Karpas-422 (cell line): Measurements from ENCODE around the gene PEX11B. TPM values are rescaled to one million over a fixed set of nuclear protein-coding genes. Genes with fewer than 3 reads are reported as not detected.
A peak's percentile ranks its signal among the peaks of the same experiment; 100 is the strongest.

ENCODE experiments used
- DNase-seq: peaks from one replicate; pipeline ENCODE4 v3.0.0-alpha.2; 2015
- H2AFZ ChIP-seq: fragments of 200-600 bp; sonication (generic); 2 replicates; pipeline ENCODE4 v1.6.1; 2014; ENCODE audit warnings: antibody characterized with exemption, low read length, mixed read lengths
- H3K27ac ChIP-seq: fragments of 200-600 bp; sonication (generic); 2 replicates; pipeline ENCODE4 v1.5.1; 2014; ENCODE audit warnings: mild to moderate bottlenecking, low read length, moderate library complexity
- H3K27me3 ChIP-seq: fragments of 200-600 bp; sonication (generic); 2 replicates; pipeline ENCODE4 v1.6.1; 2014; ENCODE audit warnings: low read length, mixed read lengths
- H3K36me3 ChIP-seq: fragments of 200-600 bp; sonication (generic); 2 replicates; pipeline ENCODE4 v1.6.1; 2014; ENCODE audit warnings: low read length, mixed read lengths; ENCODE audit not compliant: insufficient read depth
- H3K4me1 ChIP-seq: fragments of 200-600 bp; sonication (generic); 2 replicates; pipeline ENCODE4 v1.6.1; 2014; ENCODE audit warnings: mild to moderate bottlenecking, low read length, mixed read lengths
- H3K4me2 ChIP-seq: fragments of 200-600 bp; sonication (generic); 2 replicates; pipeline ENCODE4 v1.6.1; 2014; ENCODE audit warnings: low read length, low read depth, mild to moderate bottlenecking; ENCODE audit not compliant: poor library complexity, severe bottlenecking
- H3K4me3 ChIP-seq: fragments of 200-600 bp; sonication (generic); 2 replicates; pipeline ENCODE4 v1.5.1; 2014; ENCODE audit warnings: mild to moderate bottlenecking, antibody characterized with exemption, low read length, mixed read lengths
- H3K79me2 ChIP-seq: fragments of 200-600 bp; sonication (generic); 2 replicates; pipeline ENCODE4 v1.6.1; 2014; ENCODE audit warnings: mild to moderate bottlenecking, low read length, mixed read lengths
- H3K9ac ChIP-seq: fragments of 200-600 bp; sonication (generic); 2 replicates; pipeline ENCODE4 v1.6.0; 2014; ENCODE audit warnings: low read length
- H3K9me2 ChIP-seq: fragments of 200-600 bp; sonication (generic), shearing (Covaris generic); replicated peaks from 2 replicates; pipeline ENCODE4 v1.6.0; 2014; ENCODE audit warnings: mild to moderate bottlenecking, low read length, moderate library complexity; ENCODE audit not compliant: insufficient read depth
- H3K9me3 ChIP-seq: fragments of 300-700, 200-600 bp; sonication (generic); 2 replicates; pipeline ENCODE4 v1.6.1; 2014; ENCODE audit warnings: low read length, mixed read lengths
- H4K20me1 ChIP-seq: fragments of 200-600 bp; sonication (generic); 2 replicates; pipeline ENCODE4 v1.6.1; 2014; ENCODE audit warnings: mild to moderate bottlenecking, antibody characterized with exemption, low read length, low read depth; ENCODE audit not compliant: insufficient read depth
- total RNA-seq: library from RNA; depleted of rRNA; stranded (reverse); fragments of >200 nt; shearing (Covaris generic); gene quantifications from 2 replicates; pipeline ENCODE4 v1.2.3, GENCODE V29; 2014; ENCODE audit warnings: low replicate concordance

PEX11B gene
- total RNA-seq, 1 experiment from 2014 or later = 51.7 TPM

DNA sequence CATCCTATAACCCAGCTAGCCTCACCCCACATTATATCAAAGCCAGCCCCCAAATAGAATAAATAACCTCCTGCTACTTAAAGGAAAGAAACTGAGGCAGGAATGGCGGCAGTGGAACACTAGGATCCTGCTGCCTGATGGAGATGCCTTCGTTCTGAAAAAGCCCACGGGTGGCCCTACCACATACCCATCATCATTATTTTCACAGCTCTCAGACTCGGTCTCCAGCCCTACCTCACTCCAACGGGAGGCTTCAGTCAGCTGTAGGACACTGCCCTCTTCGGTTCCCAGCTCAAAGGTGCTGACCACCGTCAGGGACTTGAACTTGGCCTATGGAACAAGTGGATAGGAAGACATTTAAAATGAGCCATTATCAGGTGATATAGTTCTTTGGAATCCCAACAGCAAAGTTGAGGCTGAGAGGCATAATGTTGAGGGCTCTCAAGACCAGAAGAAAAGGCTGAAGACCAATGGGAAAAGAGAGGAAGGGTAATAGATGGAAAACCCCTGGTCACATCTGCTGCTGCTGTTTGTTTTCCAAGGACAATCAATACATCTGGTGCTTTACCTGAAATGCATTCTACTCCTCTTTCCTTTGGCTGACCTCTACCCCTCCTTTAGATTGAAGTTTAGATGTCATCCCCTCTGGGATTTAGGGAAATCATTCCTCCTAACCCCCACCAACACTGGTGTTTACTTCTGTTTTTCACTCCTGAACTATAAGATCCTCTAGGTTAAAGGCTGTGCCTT, 25.0 kb downstream of the PEX11B start:
- Histone ChIP-seq H3K4me1 (no peaks in the 10 kb centered on the region), H3K9me2 (no peaks in the 10 kb centered on the region), H3K9ac (no peak overlapping the region), H3K36me3 (no peaks in the 10 kb centered on the region), H3K27ac (no peak overlapping the region), H3K4me3 (no peak overlapping the region), H3K4me2 (no peak overlapping the region), H3K9me3 (no peaks in the 10 kb centered on the region), H2AFZ (no peak overlapping the region), H4K20me1 (no peaks in the 10 kb centered on the region), H3K27me3 (no peaks in the 10 kb centered on the region), H3K79me2 (no peaks in the 10 kb centered on the region)
- DNase-seq = no peak

DNA sequence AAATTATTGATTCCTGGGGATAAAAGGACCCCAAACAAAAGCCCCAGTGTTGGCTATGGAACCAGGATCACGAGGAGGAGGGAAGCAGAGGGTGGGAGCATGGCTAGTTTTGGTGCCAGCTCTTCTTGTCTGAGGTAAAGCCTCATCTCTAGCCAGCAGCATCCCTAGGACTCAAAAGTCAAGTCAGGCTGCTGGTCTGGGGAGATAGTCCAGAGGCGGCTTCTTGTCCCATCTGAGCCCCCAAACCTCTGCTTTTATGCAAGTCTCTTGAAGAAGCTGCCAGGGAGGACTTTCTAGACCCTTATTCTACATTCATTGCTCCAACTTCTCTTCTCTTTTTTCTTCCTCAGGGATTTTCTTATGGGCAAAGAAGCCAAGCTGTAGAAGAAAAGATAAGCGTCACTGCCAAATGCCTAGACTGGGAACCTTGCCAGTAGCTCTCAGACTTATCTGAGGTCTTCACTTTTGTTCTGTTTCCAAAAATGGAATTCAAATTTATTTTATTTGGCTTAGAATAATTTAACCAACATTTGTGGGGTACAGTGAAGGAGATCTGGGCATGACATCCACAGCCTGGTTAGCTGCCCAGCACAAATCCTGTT, 25.9 kb downstream of the PEX11B start:
- H4K20me1 ChIP-seq = no peaks in the 10 kb centered on the region
- no peak overlapping the region for H3K4me3 ChIP-seq
- no peaks in the 10 kb centered on the region for H3K27me3 ChIP-seq
- no peak overlapping the region for H3K9ac ChIP-seq
- H3K36me3 ChIP-seq = no peaks in the 10 kb centered on the region
- no peak for DNase-seq
- no peaks in the 10 kb centered on the region for H3K79me2 ChIP-seq
- H2AFZ ChIP-seq = no peak overlapping the region
- peaks cover 3% of the 10 kb centered on the region; the same call in 1 of the 2 replicates for H3K4me1 ChIP-seq
- H3K27ac ChIP-seq = no peak overlapping the region
- no peak overlapping the region for H3K4me2 ChIP-seq
- no peaks in the 10 kb centered on the region for H3K9me2 ChIP-seq
- H3K9me3 ChIP-seq = no peaks in the 10 kb centered on the region

DNA sequence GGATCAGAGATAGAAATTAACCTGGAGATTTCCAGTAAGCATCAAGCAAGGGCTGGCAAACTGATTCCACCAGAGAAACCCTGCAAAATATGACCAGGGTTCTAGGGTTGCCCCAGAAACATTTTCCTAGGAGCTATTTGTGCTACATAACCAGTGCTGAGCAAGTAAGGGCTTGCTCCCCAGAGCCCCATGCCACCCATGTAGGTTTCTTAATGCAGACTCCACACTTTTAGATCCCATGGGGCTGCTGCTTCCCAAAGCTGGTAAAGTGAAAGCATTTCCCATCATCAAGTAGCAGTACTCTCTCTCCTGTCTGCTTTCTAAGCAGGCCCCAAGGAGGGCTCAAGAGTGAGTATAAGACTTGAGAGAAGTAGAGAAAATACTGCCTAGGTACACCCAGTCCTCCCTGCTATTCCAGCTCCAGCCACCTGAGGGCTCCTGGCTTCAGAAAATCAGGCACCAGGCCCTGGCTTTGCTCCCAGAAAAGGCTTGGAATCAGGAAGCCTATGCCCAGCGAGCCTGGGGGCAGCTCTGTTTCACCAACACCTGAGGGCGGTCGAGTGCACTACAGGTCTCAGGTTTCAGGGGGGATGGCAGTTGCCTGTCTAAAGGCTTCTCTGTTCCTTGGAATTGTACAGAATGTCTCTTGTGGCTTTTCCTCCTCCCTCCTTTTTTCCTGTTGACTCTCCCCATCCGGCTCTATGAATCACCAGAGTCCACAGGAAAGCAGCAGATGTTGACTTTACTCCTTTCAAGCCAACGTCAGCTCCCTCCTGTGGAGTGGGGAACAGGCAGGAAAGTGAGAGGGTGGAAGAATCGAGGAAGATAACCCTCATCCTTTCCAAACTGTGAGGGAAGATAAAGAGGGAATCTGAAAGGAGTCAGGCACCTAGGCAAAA, 26.7 kb downstream of the PEX11B start:
- Histone ChIP-seq H3K27ac (no peak overlapping the region), H4K20me1 (no peaks in the 10 kb centered on the region), H3K4me1 (peaks cover 5% of the 10 kb centered on the region; the same call in 1 of the 2 replicates), H3K4me3 (no peak overlapping the region), H3K9ac (no peak overlapping the region), H3K9me2 (no peaks in the 10 kb centered on the region), H3K36me3 (no peaks in the 10 kb centered on the region), H3K27me3 (no peaks in the 10 kb centered on the region), H3K9me3 (no peaks in the 10 kb centered on the region), H3K79me2 (no peaks in the 10 kb centered on the region), H3K4me2 (no peak overlapping the region), H2AFZ (no peak overlapping the region)
- DNase-seq = peak; percentile 79

DNA sequence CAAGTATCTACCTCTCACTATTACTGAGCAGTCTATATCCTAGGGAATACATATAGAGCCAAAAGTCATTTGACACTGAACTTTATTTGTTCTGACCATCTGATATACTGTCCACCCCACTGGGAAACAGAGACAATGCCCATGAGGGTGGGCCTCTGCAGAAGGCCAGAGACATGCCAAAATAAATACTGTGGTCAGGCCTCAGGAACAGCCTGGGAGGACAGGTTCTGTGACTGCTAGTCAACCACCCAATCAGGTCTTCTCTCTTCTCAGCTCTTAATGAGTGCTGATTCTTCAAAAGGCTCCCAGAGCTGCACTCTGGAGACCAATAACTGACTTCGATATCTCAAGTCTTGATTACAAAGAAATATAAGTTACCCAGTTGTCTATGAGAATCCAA, 27.4 kb downstream of the PEX11B start:
- no peak overlapping the region for H3K27ac ChIP-seq
- H3K27me3 ChIP-seq = no peaks in the 10 kb centered on the region
- no peak overlapping the region for H2AFZ ChIP-seq
- no peaks in the 10 kb centered on the region for H3K9me3 ChIP-seq
- H3K9me2 ChIP-seq = no peaks in the 10 kb centered on the region
- H3K4me3 ChIP-seq = no peak overlapping the region
- H3K9ac ChIP-seq = no peak overlapping the region
- H3K36me3 ChIP-seq = no peaks in the 10 kb centered on the region
- no peaks in the 10 kb centered on the region for H4K20me1 ChIP-seq
- no peak for DNase-seq
- H3K4me1 ChIP-seq = peaks cover 8% of the 10 kb centered on the region; the same call in 1 of the 2 replicates
- no peaks in the 10 kb centered on the region for H3K79me2 ChIP-seq
- H3K4me2 ChIP-seq = no peak overlapping the region

DNA sequence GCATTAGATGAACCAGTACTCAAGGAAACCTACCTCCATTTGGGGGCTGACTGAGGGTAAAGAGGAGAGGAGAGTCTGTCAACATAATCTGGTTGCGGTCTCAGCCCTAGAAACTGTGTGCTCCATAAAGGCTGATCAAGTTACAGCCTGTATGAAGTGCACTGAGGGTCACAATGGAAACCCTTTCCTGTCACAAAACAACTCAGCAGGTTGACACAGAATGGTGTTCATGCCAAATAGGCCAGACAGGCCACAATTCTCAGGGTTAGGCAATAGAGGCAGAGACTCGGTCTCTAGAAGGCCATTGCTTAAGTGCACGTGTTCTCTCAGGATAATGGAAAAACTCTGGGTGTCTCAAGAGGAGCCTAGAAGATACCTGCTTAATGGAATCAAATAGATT, 28.8 kb downstream of the PEX11B start:
- Histone ChIP-seq H3K9me2 (no peaks in the 10 kb centered on the region), H3K9ac (no peak overlapping the region)

DNA sequence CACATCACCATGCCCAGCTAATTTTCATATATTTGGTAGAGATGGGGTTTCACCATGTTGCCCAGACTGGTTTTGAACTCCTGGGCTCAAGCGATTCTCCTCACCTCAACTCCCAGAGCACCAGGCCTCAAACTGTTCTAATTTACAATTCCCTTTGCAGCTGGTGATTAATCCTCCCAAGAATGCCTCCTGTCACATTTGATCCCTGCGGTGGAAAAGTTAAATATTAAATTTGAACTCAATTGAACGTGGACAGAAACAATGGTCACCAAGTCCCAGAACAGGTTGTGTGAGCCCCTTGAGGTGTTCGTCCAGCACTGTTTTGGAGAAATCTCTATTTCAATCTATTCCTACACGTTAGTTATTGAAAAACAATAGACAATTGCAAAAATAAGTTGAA, 30.9 kb downstream of the PEX11B start:
- Histone ChIP-seq H3K4me1 (peaks cover 16% of the 10 kb centered on the region), H3K79me2 (no peaks in the 10 kb centered on the region), H3K27ac (no peak overlapping the region), H3K36me3 (no peaks in the 10 kb centered on the region), H3K9ac (no peak overlapping the region), H3K4me2 (no peak overlapping the region), H3K27me3 (no peaks in the 10 kb centered on the region), H2AFZ (no peak overlapping the region), H3K9me3 (no peaks in the 10 kb centered on the region), H3K9me2 (no peaks in the 10 kb centered on the region), H3K4me3 (no peak overlapping the region), H4K20me1 (no peaks in the 10 kb centered on the region)
- no peak for DNase-seq

More for the DNA sequence above, 28.8 kb downstream of the PEX11B start:
- no peak overlapping the region for H2AFZ ChIP-seq
- no peaks in the 10 kb centered on the region for H3K36me3 ChIP-seq
- DNase-seq = no peak
- no peaks in the 10 kb centered on the region for H3K9me3 ChIP-seq
- H3K27me3 ChIP-seq = no peaks in the 10 kb centered on the region
- peaks cover 16% of the 10 kb centered on the region for H3K4me1 ChIP-seq
- H3K79me2 ChIP-seq = no peaks in the 10 kb centered on the region
- H3K27ac ChIP-seq = no peak overlapping the region
- no peak overlapping the region for H3K4me2 ChIP-seq
- H3K4me3 ChIP-seq = no peak overlapping the region
- H4K20me1 ChIP-seq = no peaks in the 10 kb centered on the region

DNA sequence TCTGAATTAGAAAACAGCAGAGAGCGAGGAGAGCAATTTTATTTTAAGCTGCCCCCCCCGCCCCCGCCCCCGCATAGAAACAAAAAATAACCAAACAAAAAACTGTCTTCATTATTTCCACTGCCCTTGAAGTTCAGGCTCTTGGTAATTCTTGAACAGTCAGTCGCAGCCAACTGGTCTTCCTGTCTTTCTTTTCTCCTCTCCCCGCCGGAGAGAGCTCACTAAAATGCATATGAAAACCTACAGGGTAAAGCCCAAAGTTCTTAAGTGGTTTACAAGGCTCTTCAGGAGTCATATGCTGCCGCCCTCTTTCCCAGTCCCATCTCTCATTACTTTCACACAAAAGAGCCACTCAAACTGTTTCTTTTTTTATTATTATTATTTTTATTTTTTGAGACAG, 31.7 kb downstream of the PEX11B start:
- Histone ChIP-seq H2AFZ (no peak overlapping the region), H3K9ac (no peak overlapping the region), H3K4me1 (peaks cover 16% of the 10 kb centered on the region), H3K4me2 (no peak overlapping the region), H3K9me3 (no peaks in the 10 kb centered on the region), H3K4me3 (no peak overlapping the region), H3K27ac (no peak overlapping the region), H4K20me1 (no peaks in the 10 kb centered on the region), H3K36me3 (no peaks in the 10 kb centered on the region), H3K27me3 (no peaks in the 10 kb centered on the region), H3K9me2 (no peaks in the 10 kb centered on the region), H3K79me2 (no peaks in the 10 kb centered on the region)
- DNase-seq = no peak

DNA sequence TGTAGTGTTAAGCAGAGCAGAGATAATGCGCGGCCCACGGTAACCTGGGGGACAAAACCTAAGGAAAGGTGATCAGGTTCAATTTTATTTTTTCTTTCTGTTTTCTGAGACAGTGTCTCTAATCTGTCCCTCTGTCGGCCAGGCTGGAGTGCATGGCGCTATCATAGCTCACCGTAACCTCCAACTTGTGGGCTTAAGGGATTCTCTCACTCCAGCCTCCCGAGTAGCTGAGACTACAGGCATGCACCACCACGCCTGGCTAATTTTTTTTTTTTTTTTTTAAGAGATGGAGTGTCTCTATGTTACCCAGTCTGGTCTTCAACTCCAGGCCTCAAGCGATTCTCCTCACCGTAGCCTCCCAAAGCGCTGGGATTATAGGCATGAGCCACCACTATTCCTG, 32.1 kb downstream of the PEX11B start:
- H3K4me2 ChIP-seq = peak overlapping the region; percentile 68

More for the DNA sequence above, 32.1 kb downstream of the PEX11B start:
- peaks cover 16% of the 10 kb centered on the region for H3K4me1 ChIP-seq
- H3K27me3 ChIP-seq = no peaks in the 10 kb centered on the region
- no peaks in the 10 kb centered on the region for H3K36me3 ChIP-seq
- no peak for DNase-seq
- H3K4me3 ChIP-seq = peak overlapping the region; percentile 76; the same call in 1 of the 2 replicates
- H3K79me2 ChIP-seq = no peaks in the 10 kb centered on the region
- no peak overlapping the region for H3K27ac ChIP-seq
- H3K9me2 ChIP-seq = no peaks in the 10 kb centered on the region
- 0 out of 2 replicates have a peak overlapping the region, but pooled peaks have one; percentile 92 for H2AFZ ChIP-seq
- H4K20me1 ChIP-seq = no peaks in the 10 kb centered on the region
- H3K9ac ChIP-seq = no peak overlapping the region
- no peaks in the 10 kb centered on the region for H3K9me3 ChIP-seq
